ENCODE data around the gene HPSE2.

DNA sequence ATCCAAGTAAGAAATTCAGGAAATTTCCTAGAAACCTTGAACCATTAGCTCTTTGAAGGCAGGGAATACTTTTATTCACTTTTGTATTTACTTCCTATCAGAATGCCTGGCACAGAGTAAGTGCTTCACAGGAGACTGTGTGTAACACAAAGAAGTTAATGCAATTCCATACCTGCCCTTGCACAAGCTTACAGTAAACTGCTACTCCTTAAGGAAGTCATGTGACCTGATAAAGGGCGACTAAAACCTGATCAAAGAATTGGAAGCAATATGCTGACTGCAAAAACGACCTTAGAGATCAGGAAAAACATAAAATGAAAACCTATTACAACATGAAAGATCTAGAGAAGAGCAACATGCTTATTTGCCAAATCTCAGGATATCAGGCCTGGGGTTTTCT lies 610.7 kb downstream of the HPSE2 start:
- TF ChIP-seq, protein P1, sequence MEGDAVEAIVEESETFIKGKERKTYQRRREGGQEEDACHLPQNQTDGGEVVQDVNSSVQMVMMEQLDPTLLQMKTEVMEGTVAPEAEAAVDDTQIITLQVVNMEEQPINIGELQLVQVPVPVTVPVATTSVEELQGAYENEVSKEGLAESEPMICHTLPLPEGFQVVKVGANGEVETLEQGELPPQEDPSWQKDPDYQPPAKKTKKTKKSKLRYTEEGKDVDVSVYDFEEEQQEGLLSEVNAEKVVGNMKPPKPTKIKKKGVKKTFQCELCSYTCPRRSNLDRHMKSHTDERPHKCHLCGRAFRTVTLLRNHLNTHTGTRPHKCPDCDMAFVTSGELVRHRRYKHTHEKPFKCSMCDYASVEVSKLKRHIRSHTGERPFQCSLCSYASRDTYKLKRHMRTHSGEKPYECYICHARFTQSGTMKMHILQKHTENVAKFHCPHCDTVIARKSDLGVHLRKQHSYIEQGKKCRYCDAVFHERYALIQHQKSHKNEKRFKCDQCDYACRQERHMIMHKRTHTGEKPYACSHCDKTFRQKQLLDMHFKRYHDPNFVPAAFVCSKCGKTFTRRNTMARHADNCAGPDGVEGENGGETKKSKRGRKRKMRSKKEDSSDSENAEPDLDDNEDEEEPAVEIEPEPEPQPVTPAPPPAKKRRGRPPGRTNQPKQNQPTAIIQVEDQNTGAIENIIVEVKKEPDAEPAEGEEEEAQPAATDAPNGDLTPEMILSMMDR (IDR thresholded peaks at IDR 0.05; ENCODE audit: low read depth, low read length, missing input control): no peak
- TF ChIP-seq ATF3 (IDR thresholded peaks at IDR 0.05): no peak
- TF ChIP-seq, protein P2, sequence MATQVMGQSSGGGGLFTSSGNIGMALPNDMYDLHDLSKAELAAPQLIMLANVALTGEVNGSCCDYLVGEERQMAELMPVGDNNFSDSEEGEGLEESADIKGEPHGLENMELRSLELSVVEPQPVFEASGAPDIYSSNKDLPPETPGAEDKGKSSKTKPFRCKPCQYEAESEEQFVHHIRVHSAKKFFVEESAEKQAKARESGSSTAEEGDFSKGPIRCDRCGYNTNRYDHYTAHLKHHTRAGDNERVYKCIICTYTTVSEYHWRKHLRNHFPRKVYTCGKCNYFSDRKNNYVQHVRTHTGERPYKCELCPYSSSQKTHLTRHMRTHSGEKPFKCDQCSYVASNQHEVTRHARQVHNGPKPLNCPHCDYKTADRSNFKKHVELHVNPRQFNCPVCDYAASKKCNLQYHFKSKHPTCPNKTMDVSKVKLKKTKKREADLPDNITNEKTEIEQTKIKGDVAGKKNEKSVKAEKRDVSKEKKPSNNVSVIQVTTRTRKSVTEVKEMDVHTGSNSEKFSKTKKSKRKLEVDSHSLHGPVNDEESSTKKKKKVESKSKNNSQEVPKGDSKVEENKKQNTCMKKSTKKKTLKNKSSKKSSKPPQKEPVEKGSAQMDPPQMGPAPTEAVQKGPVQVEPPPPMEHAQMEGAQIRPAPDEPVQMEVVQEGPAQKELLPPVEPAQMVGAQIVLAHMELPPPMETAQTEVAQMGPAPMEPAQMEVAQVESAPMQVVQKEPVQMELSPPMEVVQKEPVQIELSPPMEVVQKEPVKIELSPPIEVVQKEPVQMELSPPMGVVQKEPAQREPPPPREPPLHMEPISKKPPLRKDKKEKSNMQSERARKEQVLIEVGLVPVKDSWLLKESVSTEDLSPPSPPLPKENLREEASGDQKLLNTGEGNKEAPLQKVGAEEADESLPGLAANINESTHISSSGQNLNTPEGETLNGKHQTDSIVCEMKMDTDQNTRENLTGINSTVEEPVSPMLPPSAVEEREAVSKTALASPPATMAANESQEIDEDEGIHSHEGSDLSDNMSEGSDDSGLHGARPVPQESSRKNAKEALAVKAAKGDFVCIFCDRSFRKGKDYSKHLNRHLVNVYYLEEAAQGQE (IDR thresholded peaks at IDR 0.05): no peak
- TF ChIP-seq EGR1 (IDR thresholded peaks at IDR 0.05; ENCODE audit: low read depth in 2 of 2): no peak
- no peak for TF ChIP-seq SP1 (IDR thresholded peaks at IDR 0.05)
- TF ChIP-seq, protein P3, sequence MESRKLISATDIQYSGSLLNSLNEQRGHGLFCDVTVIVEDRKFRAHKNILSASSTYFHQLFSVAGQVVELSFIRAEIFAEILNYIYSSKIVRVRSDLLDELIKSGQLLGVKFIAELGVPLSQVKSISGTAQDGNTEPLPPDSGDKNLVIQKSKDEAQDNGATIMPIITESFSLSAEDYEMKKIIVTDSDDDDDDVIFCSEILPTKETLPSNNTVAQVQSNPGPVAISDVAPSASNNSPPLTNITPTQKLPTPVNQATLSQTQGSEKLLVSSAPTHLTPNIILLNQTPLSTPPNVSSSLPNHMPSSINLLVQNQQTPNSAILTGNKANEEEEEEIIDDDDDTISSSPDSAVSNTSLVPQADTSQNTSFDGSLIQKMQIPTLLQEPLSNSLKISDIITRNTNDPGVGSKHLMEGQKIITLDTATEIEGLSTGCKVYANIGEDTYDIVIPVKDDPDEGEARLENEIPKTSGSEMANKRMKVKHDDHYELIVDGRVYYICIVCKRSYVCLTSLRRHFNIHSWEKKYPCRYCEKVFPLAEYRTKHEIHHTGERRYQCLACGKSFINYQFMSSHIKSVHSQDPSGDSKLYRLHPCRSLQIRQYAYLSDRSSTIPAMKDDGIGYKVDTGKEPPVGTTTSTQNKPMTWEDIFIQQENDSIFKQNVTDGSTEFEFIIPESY (IDR thresholded peaks at IDR 0.05): no peak
- TF ChIP-seq NR2F2 (IDR thresholded peaks at IDR 0.05): no peak
- no peak for TF ChIP-seq MAX (IDR thresholded peaks at IDR 0.05)
- TF ChIP-seq RAD21 (IDR thresholded peaks at IDR 0.05): no peak
- TF ChIP-seq RXRA (IDR thresholded peaks at IDR 0.05): no peak
- no peak for TF ChIP-seq YY1 (IDR thresholded peaks at IDR 0.05)
- no peak for TF ChIP-seq TAF1 (conservative IDR thresholded peaks at IDR 0.05)
- TF ChIP-seq HNF4G (IDR thresholded peaks at IDR 0.05): no peak
- TF ChIP-seq FOXA1 (IDR thresholded peaks at IDR 0.05): no peak
